HK-2 (cell line): Measurements from ENCODE around the gene CAMK2D.

ENCODE experiments used
- DNase-seq: peaks from one replicate; pipeline ENCODE4 v3.0.0-alpha.2; 2018; ENCODE audit not compliant: unreplicated experiment

The CAMK2D gene

DNA sequence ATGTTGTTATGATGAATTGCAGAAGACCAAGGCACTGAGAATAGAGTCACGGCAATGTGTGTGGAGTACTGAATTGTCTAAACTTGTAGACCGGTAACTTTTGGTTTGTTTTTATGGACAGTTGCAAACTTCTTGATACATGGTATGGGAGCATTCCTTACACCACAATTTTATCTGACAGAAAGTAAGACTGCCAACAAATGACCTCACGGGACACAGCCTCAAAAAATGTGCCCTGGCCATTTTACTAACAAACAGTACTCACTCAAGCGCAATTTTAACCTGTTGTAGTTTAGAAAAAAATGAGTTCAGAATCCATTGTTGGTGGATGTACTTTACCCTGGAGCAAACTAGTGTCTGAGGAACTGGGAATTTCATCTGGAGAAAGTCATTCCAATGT, 321.2 kb downstream of the CAMK2D start:
- no peak for DNase-seq

DNA sequence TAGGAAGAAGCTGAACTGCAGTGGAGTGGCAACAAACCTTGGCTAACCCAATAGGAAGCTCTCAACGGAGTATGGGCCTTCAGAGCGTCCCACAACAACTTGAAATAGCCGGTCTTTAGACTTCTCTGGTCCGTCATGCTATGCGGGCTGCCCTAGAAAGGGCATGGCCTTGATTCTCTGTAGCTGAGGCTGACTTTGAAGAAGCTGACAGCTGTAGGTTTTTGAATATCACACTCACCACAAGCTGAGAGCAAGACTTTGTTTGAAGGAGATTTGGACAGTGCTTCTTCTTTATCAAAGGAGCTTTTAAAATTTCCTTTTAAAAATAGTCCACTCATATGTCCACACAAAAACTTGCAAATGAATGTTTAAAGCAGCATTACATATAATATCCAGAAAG, 322.9 kb downstream of the CAMK2D start:
- DNase-seq = no peak

DNA sequence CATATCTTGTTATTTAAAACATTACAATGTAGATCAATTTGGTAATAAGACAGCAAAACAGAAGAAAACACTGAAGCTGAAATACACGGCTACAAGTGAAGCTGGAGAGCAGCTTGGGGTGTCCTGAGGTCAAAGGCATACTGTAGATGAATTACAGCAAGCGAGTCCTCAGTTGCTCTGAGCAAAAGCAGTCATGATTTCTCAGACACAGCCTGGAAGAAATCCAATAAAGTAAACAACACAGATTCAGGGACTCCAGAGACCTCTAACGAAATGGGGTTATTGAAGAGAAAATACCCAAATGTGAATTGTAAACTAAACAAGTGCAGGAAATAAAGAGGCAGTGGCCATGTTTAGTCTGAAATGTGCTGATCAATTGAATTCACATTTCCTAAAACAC, 324.4 kb downstream of the CAMK2D start:
- no peak for DNase-seq

DNA sequence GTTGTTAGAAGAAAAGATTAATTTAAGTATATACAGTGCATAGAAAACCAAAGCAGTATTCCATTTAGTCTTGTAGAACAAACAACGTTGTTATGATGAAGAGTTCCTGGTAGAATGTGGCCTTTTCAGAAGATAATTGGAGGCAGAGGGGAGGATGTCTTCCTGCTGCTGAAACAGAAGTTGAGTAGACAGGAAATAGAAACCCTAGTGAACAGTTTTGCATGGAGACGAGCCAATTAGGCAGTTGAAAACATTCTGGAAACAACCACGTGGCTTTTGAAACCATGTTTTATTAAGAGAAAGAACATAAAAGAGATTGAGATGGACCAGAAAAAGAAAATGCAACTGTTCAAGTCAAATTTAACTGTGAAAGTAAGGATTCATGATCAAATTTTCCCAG, 325.2 kb downstream of the CAMK2D start:
- DNase-seq = no peak

DNA sequence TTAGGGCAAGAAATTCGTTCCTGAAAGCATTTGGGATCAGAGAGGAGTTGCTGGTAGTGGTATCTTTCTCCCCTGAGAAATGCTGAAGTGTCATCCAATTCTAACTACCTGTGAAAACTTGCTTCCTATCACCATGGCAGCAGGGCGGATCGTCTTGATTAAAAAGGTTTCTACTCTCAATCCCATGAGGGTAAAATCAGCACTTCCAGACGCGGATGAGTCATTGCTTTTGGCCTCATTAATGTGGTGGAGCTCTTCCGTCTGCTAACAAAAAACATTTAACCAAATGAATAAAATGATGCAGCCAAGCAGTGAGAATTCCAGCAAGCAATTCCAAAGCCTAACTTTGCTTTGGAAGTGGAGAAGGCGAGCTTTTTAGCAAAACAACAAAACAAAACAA, 325.6 kb downstream of the CAMK2D start:
- DNase-seq = no peak

DNA sequence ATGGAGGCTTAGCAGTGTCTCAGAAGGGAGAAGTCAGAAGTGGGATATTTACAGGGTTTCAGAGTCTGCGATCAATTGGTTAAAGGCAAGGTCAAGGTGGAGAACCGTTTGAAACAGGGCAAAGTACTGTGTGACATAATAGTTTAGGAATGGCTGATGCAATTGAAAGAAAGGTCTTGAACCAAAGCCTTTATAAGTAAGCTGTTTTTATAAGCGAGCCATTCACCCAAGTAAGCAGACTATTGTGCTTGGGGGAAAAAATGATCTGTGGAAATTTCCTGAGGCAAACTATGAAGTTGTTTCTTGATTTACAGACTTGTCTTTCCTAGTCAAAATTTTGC, 327.3 kb downstream of the CAMK2D start:
- DNase-seq = no peak

DNA sequence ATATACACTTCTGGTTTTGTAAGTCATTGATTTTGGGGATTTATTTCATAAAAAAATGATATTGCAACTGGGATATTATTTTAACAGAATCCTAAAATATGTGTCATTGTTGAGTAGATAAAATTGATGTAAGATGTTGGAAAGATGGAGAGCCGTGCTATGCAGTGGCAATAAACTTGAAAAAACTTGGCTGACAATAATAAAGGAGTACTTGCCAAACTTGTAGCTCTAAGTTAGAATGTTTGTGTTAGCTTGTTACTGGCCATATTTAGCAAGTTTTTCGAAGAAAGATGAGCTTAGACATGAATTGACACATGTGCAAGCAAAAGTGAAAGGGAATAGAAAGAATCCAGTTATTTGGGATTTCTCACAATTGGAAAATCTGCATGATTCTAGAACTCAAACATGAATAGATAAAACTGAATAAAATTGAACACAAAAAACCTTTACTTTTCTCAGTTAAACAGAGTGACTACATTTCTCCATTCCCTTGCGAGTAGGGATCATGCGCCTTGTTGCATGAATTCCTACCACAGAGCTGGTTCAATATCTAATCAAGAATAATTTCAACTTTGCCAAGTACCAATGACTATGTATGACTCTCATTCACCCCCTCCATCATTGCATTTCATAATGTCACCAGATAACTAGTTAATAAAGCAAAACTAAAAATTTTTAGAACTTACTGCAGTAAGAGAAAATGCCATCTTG, 327.8 kb downstream of the CAMK2D start:
- DNase-seq = no peak

DNA sequence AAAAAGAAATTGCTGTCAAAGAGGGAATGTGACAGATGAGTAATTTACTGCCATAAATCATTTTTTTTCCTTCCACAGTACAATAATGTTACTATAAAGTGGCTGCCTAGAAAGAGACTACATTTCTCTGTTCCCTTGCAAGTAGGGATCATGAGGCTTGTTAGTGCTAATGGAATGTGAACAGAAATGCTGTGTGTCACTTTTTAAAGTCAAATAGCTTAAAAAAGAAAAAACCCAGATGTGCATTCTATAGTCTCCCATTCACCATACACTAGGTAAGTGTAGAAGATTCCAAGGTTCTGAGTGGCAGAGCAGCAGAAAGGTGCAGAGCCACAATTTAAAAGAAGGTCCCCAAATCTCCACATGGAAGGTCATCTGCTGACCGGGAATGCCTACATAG, 328.4 kb downstream of the CAMK2D start:
- DNase-seq = no peak

DNA sequence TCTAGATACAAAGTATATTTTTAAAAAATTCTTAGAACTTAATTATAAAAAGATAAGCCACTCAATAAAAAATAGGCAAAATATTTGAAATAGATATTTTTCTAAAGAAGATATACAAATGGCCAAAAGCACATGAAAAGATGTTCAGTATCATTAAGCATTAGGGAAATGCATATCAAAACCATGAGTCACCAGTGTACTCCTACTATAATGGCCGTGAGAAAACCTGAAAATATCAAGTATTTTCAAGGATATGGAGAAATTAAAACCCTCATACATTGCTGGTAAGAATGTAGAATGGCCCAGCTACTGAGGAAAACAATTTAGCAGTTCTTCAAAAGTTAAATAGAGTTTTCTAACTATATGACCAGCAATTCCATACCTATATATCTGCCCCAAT, 337.9 kb downstream of the CAMK2D start:
- no peak for DNase-seq

DNA sequence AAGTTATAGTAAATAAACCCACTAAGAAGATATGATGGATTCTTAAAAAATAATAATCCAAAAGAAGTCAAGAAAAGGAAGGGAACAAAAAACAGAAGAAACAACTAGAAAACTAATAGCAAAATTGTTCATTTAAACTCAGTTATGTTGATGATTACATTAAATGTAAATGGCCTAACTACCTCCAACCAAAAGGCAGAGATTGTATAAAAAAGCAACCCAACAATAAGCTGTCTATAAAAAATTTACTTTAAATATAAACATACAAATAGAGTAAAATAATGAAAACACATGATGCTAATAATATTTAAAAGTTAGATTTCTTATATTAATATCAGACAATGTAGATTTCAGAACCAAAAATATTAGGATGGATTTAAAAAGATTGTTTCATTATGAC, 340.6 kb downstream of the CAMK2D start:
- DNase-seq = no peak

DNA sequence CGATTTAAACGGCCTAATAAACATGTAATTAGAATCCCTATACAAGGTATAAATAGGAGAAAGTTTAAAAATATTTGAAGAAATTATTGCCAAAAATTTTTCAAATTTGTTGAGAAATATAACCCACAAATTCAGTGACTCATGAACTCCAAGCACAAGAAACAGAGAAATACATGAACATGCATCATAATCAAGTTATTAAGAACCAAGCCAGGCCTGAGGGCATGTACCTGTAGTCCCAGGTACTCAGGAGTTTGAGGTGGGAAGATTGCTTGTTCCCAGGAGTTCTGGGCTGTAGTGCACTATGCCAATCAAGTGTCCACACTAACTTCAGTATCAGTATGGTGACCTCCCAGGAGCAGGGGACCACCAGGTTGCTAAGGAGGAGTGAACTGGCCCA, 341.9 kb downstream of the CAMK2D start:
- DNase-seq = no peak

DNA sequence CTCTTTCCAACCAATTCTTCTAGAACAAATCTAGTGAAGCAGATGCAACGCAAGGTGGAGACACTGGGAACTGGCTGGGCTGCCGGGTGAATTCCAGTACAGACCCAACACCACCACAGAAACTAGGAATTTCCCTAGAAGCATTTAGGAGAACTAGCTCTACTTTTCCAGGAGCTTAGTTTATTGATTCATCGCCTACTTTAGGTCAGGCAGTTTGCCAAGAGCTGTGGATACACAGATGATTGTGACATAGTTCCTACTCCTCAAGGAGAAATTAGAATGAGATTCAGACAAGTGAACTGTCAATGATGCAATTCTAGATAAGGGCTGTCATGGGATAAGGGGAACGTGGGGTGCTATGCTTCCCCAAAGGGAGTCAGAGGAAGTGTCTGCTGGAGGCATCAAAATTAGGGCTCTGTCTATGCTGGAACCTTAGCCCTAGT, 350.0 kb downstream of the CAMK2D start:
- peak; percentile 36 for DNase-seq

DNA sequence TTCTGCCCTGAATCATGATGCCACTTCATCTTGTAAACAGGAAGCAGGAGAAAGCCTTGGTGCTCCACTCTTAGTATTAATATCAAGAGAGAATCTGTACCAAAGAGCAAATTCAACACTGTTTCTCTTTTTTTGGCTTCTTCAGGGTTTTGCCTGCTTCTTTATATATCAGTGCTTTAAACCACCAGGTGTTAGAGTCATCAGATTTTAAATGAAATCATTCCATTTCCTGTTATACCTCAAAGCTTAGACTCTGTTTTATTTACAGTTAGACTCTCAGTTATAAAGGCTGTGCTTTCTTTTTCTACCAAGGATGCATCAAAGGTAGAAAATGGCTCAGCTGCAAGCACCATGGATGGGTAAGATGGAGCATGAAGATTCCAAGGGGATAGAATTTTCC, 350.9 kb downstream of the CAMK2D start:
- DNase-seq = no peak

DNA sequence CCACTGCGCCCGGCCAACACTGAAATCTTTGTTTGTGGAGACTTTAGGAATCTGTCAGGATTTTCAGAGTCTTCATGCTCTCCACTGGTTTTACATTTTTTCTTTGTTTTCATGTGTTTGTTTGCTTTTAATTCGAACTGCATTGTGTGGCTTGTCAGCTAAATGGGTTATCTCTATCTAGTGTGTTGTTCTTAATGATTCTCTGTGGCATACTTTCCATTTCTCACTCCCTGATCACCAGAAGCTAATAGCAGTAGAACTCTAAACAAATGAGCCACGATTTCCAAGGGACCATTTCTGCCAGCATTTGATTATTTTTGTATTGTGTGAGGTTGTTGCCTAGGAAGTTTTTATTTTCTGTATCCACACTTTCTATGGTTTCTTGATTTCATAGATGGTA, 352.4 kb downstream of the CAMK2D start:
- DNase-seq = no peak

DNA sequence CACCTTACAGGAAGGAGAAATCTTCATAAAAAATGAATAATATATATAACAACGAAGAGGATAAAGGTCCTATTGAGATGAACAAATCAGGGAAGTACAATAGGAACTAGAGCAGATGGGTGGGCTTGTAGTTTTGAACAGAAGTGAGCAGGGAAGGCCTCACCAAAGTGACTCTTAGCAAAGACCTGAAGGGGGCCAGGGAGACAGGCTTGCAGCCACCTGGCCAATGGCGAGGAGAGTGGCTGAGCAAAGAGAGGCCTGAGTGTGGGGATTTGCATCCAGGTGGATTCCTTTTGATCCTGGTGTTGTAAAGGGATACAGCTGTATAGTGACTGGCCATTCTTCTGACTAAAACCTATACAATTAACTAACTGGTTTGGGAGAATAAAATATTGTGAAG, 354.1 kb downstream of the CAMK2D start:
- DNase-seq = no peak

DNA sequence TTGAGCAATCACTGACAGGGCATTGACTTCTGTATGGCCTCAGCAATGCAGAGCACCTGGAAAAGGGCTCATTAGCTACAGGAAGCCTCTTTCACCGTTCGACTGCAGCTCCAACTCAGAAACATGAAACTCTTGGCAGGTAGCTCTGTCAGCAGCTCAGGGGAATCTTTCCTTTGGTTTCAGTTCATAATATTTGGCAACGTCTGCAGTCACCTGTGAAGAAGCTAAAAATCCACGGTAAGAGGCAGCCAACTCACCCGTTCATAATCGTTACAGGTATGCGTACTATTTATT, 354.9 kb downstream of the CAMK2D start:
- no peak for DNase-seq

DNA sequence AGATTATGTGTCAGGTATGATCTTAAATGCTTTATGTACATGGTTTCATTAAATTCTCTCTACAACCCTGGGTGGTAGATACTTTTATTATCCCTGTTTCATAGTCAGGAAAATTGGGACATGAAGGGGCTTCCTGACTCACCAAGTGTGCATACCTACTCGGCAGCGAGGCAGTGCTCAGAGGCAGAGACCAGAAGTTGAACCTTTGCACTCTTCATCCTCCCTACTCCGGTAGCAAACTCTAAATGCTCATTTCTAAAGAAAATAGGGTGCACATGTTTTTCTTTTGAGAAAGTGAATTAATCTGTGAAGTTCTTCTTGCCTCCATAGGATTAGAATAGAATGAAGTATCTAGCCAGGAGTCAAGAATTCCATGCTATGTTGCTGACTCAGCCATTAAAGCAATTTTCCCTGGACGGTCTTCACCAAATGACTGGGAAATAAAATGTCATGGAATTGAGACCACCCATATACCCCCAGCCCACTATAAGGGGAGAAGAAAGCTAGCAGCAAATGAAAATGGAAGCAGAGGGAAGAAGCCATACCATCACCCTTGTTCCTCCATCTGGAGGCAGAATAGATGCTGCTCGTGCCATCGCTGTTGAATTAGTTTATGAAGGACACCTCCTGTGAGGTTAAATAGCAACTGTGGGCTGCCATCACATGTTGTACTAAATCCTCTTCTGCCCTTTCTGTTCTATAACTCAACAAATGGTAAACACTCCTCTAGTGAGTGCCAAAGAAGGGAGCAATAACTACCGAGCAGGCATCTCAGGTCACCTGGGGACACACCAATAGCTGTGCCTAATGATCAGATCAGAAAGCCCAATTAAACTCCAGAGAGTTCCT, 355.4 kb downstream of the CAMK2D start:
- DNase-seq = no peak

DNA sequence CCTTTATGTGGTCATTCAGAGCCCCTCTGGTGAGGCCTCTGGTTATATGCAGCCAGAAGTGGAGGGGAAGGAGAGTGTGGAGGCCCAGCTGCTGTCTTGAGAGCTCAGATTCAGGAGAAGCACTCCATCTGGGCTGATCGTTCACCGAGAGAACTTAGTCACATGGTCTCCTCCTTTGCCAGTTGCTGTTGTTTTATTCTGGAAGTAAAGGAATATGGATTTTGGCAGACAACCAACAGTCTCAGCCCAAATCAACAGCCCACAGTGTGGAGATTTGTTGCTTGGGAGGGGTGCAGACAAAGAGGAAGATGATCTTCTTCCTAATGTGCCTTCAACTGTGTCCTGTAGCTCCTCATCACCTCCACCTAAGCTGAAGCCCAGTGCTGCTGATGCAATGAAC, 356.7 kb downstream of the CAMK2D start:
- DNase-seq = no peak

DNA sequence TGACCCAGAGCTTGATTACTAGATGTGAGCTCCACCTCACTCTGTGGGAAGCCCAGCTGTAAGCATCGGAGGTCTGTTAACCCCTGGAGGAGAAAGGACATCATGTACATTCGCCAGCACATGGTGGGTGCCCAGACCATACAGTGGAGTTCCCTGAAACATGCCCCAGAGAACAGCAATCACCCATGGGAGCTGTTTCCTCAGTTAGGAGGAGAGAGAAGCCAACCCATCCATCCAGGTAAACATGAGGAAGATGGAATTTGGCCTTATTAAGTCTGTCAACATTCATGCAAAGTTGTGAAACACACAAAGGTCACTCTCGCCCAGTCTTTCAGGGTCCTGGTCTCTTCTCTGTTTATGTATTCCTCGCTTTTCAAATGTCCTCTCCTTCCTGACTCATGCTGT, 357.4 kb downstream of the CAMK2D start:
- DNase-seq = no peak
